ENCODE data around the gene GCH1. TPM values are rescaled to one million over a fixed set of nuclear protein-coding genes. Genes with fewer than 3 reads are reported as not detected.
A peak's percentile ranks its signal among the peaks of the same experiment; 100 is the strongest.
"Not testable (repeated sequence)": the region's sequence is repeated elsewhere in the genome, so short reads cannot be mapped to it uniquely, and the experiment has no call there.

GCH1 gene
- total RNA-seq, 2 experiments from 2014 or later: 70.8 to 73.2 TPM

- H3K4me1 Mint-ChIP-seq: no peaks in the 10 kb centered on the region
- no peaks in the 10 kb centered on the region for H3K9me3 Mint-ChIP-seq (ENCODE audit: low read depth)
- H3K36me3 Mint-ChIP-seq: no peaks in the 10 kb centered on the region
- ATAC-seq: no peak
- no peak for DNase-seq
- no peak overlapping the region for H3K4me3 Mint-ChIP-seq
- CTCF ChIA-PET: interaction anchor here (0.9 to 4.6 kb wide), 3 partner anchors 14 to 242 kb away, joined by 3 to 22 read pairs (median 5); no protein-coding TSS in a partner anchor
- H3K27ac Mint-ChIP-seq: no peak overlapping the region
- peaks cover 33% of the 10 kb centered on the region for H3K27me3 Mint-ChIP-seq
These were observed 94.7 kb downstream of the GCH1 start for GRCh38 chr14:54807881-54808280.

- no peak overlapping the region for H3K27ac Mint-ChIP-seq
- H3K4me3 Mint-ChIP-seq: no peak overlapping the region
- H3K9me3 Mint-ChIP-seq (ENCODE audit: low read depth): no peaks in the 10 kb centered on the region
- CTCF ChIA-PET: interaction anchor here (0.9 to 4.6 kb wide), 3 partner anchors 13 to 242 kb away, joined by 3 to 22 read pairs (median 5); no protein-coding TSS in a partner anchor
- peaks cover 33% of the 10 kb centered on the region for H3K27me3 Mint-ChIP-seq
- no peak for ATAC-seq
- H3K4me1 Mint-ChIP-seq: no peaks in the 10 kb centered on the region
- DNase-seq: no peak
- no peaks in the 10 kb centered on the region for H3K36me3 Mint-ChIP-seq
These were observed 95.2 kb downstream of the GCH1 start for GRCh38 chr14:54807428-54807827.

- Mint-ChIP-seq H3K4me1 (no peaks in the 10 kb centered on the region), H3K27me3 (peaks cover 40% of the 10 kb centered on the region), H3K27ac (no peak overlapping the region), H3K4me3 (no peak overlapping the region), H3K36me3 (no peaks in the 10 kb centered on the region), H3K9me3 (ENCODE audit: low read depth) (no peaks in the 10 kb centered on the region)
- no peak for ATAC-seq
- CTCF ChIA-PET: interaction anchor here (0.7 to 4.6 kb wide), 12 partner anchors 11 to 297 kb away, joined by 3 to 24 read pairs (median 5); partner anchors contain the start of gene CGRRF1
- no peak for DNase-seq
These were observed 96.0 kb downstream of the GCH1 start for GRCh38 chr14:54806616-54807015.

- Mint-ChIP-seq H3K36me3 (no peaks in the 10 kb centered on the region), H3K4me1 (no peaks in the 10 kb centered on the region), H3K27ac (no peak overlapping the region), H3K9me3 (ENCODE audit: low read depth) (no peaks in the 10 kb centered on the region), H3K27me3 (peaks cover 46% of the 10 kb centered on the region), H3K4me3 (no peak overlapping the region)
- CTCF ChIA-PET: interaction anchor here (0.5 to 4.6 kb wide), 16 partner anchors 12 to 309 kb away, joined by 3 to 24 read pairs (median 4); partner anchors contain the start of gene CGRRF1
- DNase-seq (peak; percentile 78), ATAC-seq (peak; percentile 83)
These were observed 96.9 kb downstream of the GCH1 start for GRCh38 chr14:54805445-54806322.

- Mint-ChIP-seq H3K9me3 (ENCODE audit: low read depth) (no peaks in the 10 kb centered on the region), H3K27me3 (peaks cover 52% of the 10 kb centered on the region), H3K4me3 (no peak overlapping the region), H3K4me1 (no peaks in the 10 kb centered on the region), H3K36me3 (no peaks in the 10 kb centered on the region), H3K27ac (no peak overlapping the region)
- no peak for DNase-seq
- CTCF ChIA-PET: interaction anchor here (1.0 to 4.6 kb wide), 10 partner anchors 11 to 333 kb away, joined by 3 to 24 read pairs (median 7); no protein-coding TSS in a partner anchor
- ATAC-seq: no peak
These were observed 97.6 kb downstream of the GCH1 start for GRCh38 chr14:54805070-54805444.

GRCh38 chr14:54804538-54805041, 98.0 kb downstream of the GCH1 start:
- Mint-ChIP-seq H3K36me3 (no peaks in the 10 kb centered on the region), H3K27ac (no peak overlapping the region), H3K4me3 (no peak overlapping the region), H3K9me3 (ENCODE audit: low read depth) (no peaks in the 10 kb centered on the region), H3K4me1 (no peaks in the 10 kb centered on the region), H3K27me3 (peaks cover 56% of the 10 kb centered on the region)
- ATAC-seq: no peak
- CTCF ChIA-PET: interaction anchor here (0.9 to 4.6 kb wide), 11 partner anchors 11 to 334 kb away, joined by 3 to 24 read pairs (median 3); no protein-coding TSS in a partner anchor
- no peak for DNase-seq

GRCh38 chr14:54803926-54804537, 98.6 kb downstream of the GCH1 start:
- no peaks in the 10 kb centered on the region for H3K36me3 Mint-ChIP-seq
- CTCF ChIA-PET: interaction anchor here (0.9 to 4.6 kb wide), 10 partner anchors 10 to 334 kb away, joined by 3 to 24 read pairs (median 4); no protein-coding TSS in a partner anchor
- H3K27me3 Mint-ChIP-seq: peaks cover 56% of the 10 kb centered on the region
- no peaks in the 10 kb centered on the region for H3K4me1 Mint-ChIP-seq
- DNase-seq (no peak), ATAC-seq (no peak)
- no peak overlapping the region for H3K4me3 Mint-ChIP-seq
- H3K27ac Mint-ChIP-seq: no peak overlapping the region
- H3K9me3 Mint-ChIP-seq (ENCODE audit: low read depth): no peaks in the 10 kb centered on the region

- no peaks in the 10 kb centered on the region for H3K36me3 Mint-ChIP-seq
- no peaks in the 10 kb centered on the region for H3K4me1 Mint-ChIP-seq
- no peaks in the 10 kb centered on the region for H3K9me3 Mint-ChIP-seq (ENCODE audit: low read depth)
- no peak overlapping the region for H3K27ac Mint-ChIP-seq
- H3K27me3 Mint-ChIP-seq: peaks cover 56% of the 10 kb centered on the region
- no peak overlapping the region for H3K4me3 Mint-ChIP-seq
- CTCF ChIA-PET: interaction anchor here (1.2 to 4.6 kb wide), 6 partner anchors 9 to 239 kb away, joined by 3 to 24 read pairs (median 8); no protein-coding TSS in a partner anchor
- DNase-seq: no peak
- no peak for ATAC-seq
These were observed 99.2 kb downstream of the GCH1 start for GRCh38 chr14:54803396-54803795.

GRCh38 chr14:54801482-54801881, 101.1 kb downstream of the GCH1 start:
- H3K4me1 Mint-ChIP-seq; ATAC-seq; H3K27ac Mint-ChIP-seq; H3K4me3 Mint-ChIP-seq; CTCF ChIA-PET; H3K9me3 Mint-ChIP-seq (ENCODE audit: low read depth); H3K36me3 Mint-ChIP-seq; DNase-seq: not testable (repeated sequence)
- H3K27me3 Mint-ChIP-seq: peaks cover 51% of the 10 kb centered on the region

GRCh38 chr14:54798465-54799124, 104.0 kb downstream of the GCH1 start:
- Mint-ChIP-seq H3K9me3 (ENCODE audit: low read depth) (peaks cover 4% of the 10 kb centered on the region), H3K27me3 (peaks cover 37% of the 10 kb centered on the region), H3K27ac (no peak overlapping the region), H3K4me1 (no peaks in the 10 kb centered on the region), H3K36me3 (no peaks in the 10 kb centered on the region), H3K4me3 (no peak overlapping the region)
- CTCF ChIA-PET: interaction anchor here (1.0 kb wide), 1 partner anchor 235 kb away, joined by 4 read pairs; no protein-coding TSS in a partner anchor
- DNase-seq (no peak), ATAC-seq (no peak)

GRCh38 chr14:54797986-54798385, 104.6 kb downstream of the GCH1 start:
- no peaks in the 10 kb centered on the region for H3K4me1 Mint-ChIP-seq
- peaks cover 4% of the 10 kb centered on the region for H3K9me3 Mint-ChIP-seq (ENCODE audit: low read depth)
- no peak overlapping the region for H3K27ac Mint-ChIP-seq
- CTCF ChIA-PET: no interaction called here
- H3K4me3 Mint-ChIP-seq: no peak overlapping the region
- H3K36me3 Mint-ChIP-seq: no peaks in the 10 kb centered on the region
- DNase-seq (no peak), ATAC-seq (no peak)
- H3K27me3 Mint-ChIP-seq: peaks cover 35% of the 10 kb centered on the region

- Mint-ChIP-seq H3K36me3 (no peaks in the 10 kb centered on the region), H3K27ac (no peak overlapping the region), H3K9me3 (ENCODE audit: low read depth) (peaks cover 4% of the 10 kb centered on the region), H3K4me1 (no peaks in the 10 kb centered on the region), H3K27me3 (peaks cover 31% of the 10 kb centered on the region), H3K4me3 (no peak overlapping the region)
- no peak for DNase-seq
- CTCF ChIA-PET: interaction anchor here (0.5 kb wide), 1 partner anchor 23 kb away, joined by 3 read pairs; no protein-coding TSS in a partner anchor
- ATAC-seq: no peak
These were observed 105.1 kb downstream of the GCH1 start for GRCh38 chr14:54797556-54797955.

- DNase-seq (no peak), ATAC-seq (no peak)
- Mint-ChIP-seq H3K4me3 (no peak overlapping the region), H3K27ac (no peak overlapping the region), H3K4me1 (no peaks in the 10 kb centered on the region), H3K36me3 (no peaks in the 10 kb centered on the region), H3K9me3 (ENCODE audit: low read depth) (peaks cover 4% of the 10 kb centered on the region), H3K27me3 (peaks cover 25% of the 10 kb centered on the region)
- CTCF ChIA-PET: interaction anchor here (0.5 to 1.1 kb wide), 2 partner anchors 22 to 23 kb away, joined by 3 read pairs; no protein-coding TSS in a partner anchor
These were observed 105.7 kb downstream of the GCH1 start for GRCh38 chr14:54796961-54797360.

Data from activated CD8-positive, alpha-beta memory T cell treated with anti-CD3 and anti-CD28 coated beads, Interleukin-2, amount 10 ng/mL, durations not matched to agents 7 days and 5 days (primary cell).